ENCODE measurements around the gene UNC5B.

Gene UNC5B

DNA sequence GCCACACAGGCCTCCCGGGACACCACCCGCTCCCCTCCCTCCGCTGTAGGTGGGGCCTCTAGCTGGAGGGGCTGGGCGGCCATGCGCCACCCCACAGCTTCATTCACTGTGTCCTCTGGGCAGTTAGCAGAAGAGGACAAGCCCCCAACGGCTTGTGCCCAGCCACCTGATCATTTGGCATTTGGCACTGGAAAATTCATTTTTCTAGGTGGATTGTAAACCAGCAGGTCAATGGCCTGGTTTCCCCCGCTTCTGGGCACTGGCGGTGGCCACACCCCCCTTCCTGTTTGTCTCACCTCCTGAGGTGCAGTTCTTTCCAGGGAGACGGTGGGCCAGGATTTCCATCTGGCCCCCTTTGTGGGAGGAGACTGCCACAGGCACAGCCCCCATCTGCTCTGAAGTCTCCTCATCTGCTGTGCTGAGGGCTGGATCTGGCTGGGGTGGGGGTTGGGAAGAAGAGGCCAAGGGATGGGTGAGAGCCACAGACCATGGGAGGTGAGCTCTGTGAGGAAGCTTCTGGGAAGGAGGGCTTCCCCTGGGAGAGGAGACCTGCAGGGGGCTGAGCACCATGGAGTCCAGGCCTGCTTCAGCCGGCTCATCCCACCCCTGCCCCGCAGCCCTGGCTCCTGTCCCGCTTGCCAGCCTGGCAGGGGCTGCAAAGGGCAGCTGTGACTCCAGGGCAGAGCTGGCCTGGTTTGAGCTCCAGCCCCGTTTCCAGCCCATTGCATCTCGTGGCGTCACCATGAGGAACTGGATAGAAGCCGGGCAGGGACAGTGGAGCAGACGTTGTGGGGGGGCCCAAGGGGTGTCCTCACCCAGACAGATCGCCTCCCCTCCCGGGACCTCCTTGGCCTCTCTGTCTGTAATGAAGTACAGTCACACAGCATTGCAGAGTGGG lies 66.6 kb downstream of the UNC5B start:
- no peak for DNase-seq (ENCODE audit: low read depth)
- no peak overlapping the region for H3K4me3 ChIP-seq (ENCODE audit: low read length)
- no peak for TF ChIP-seq CTCF (IDR thresholded peaks at IDR 0.05; ENCODE audit: insufficient read depth, low read depth, low read length, missing control alignments)

GRCh38 chr10:71279590-71280170 lies 67.3 kb downstream of the UNC5B start:
- DNase-seq (ENCODE audit: low read depth): no peak
- H3K4me3 ChIP-seq (ENCODE audit: low read length): no peak overlapping the region
- TF ChIP-seq CTCF (IDR thresholded peaks at IDR 0.05; ENCODE audit: insufficient read depth, low read depth, low read length, missing control alignments): no peak

GRCh38 chr10:71280216-71280615 lies 67.8 kb downstream of the UNC5B start:
- no peak overlapping the region for H3K4me3 ChIP-seq (ENCODE audit: low read length)
- no peak for TF ChIP-seq CTCF (IDR thresholded peaks at IDR 0.05; ENCODE audit: insufficient read depth, low read depth, low read length, missing control alignments)
- DNase-seq (ENCODE audit: low read depth): no peak

GRCh38 chr10:71280825-71281224 lies 68.5 kb downstream of the UNC5B start:
- TF ChIP-seq CTCF (IDR thresholded peaks at IDR 0.05; ENCODE audit: insufficient read depth, low read depth, low read length, missing control alignments): no peak
- no peak overlapping the region for H3K4me3 ChIP-seq (ENCODE audit: low read length)
- no peak for DNase-seq (ENCODE audit: low read depth)

DNA sequence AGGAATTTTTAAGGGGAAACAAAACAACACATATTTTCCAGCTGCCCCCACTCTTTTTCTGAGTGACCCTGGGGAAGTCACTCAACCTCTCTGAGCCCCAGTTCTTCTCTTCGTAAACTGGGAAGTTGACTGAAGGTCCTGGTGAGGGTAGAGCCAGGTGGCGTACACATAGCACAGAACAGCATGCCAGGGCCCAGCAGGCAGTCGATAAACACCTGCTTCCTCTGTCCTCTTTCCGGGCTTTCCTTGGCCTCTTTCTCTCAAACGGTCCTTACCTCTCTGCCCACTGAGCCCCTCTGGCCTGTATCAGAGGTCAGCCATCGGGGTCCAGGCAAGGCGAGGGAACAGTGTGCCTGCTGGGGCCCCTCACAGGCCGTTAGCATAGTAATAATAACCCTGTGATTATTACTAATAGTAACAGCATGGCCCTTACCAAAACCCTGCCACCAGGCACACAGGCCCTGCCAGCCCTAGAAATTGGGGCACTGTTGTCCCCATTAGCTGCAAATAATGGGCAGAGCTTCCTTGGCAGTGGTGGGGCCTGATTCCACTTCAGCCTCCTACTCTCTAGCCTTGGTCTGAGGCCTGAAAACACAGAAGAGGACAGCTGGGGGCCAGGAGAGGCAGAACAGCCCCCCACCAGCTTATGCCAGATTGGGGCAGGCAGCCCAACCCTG lies 69.4 kb downstream of the UNC5B start:
- TF ChIP-seq CTCF (IDR thresholded peaks at IDR 0.05; ENCODE audit: insufficient read depth, low read depth, low read length, missing control alignments): no peak
- DNase-seq (ENCODE audit: low read depth): no peak
- H3K4me3 ChIP-seq (ENCODE audit: low read length): no peak overlapping the region

DNA sequence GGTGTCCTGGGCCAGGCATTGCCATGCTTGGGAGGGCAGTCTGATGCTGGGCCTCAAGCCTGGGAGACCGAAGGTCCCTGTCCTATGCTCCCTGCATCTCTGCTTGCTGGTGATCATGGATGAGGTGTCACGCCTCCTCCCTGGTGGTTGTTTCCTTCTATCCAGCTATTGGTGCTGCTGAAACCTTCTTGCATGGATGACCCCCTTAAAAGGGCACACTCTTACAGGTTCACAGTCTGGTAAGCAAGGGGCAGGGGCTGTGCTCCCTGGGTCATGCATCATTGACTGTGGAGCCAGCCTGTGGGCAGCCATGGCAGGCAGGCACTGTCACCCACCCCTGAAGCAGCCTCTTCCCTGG lies 69.9 kb downstream of the UNC5B start:
- no peak overlapping the region for H3K4me3 ChIP-seq (ENCODE audit: low read length)
- DNase-seq (ENCODE audit: low read depth): no peak
- no peak for TF ChIP-seq CTCF (IDR thresholded peaks at IDR 0.05; ENCODE audit: insufficient read depth, low read depth, low read length, missing control alignments)
